Lung (tissue), 12 donors: Measurements from ENCODE around the gene TSPAN18. TPM values are rescaled to one million over a fixed set of nuclear protein-coding genes. Genes with fewer than 3 reads are reported as not detected.
A peak's percentile ranks its signal among the peaks of the same experiment; 100 is the strongest.

Experiments used
- ATAC-seq: fragments of 200-7000 bp; cut with Tn5 transposase; one replicate; pipeline ENCODE4 v1.9.1; 2020; ENCODE audit warnings: moderate number of reproducible peaks; ENCODE audit not compliant: insufficient read depth, low FRiP score
- DNase-seq, 3 donors: peaks; one replicate each; pipeline ENCODE4 v3.0.0-alpha.2; 2013 to 2017
- H3K27ac ChIP-seq, 2 donors: one replicate each; pipeline ENCODE4 v1.5.1; 2013; ENCODE audit warnings: mild to moderate bottlenecking in 2 of 2, moderate library complexity in 2 of 2, control low read depth in 1 of 2, inconsistent platforms in 1 of 2, low read depth in 1 of 2, low read length in 1 of 2
- H3K27me3 ChIP-seq, 3 donors: one replicate each; pipeline ENCODE4 v1.5.1; 2013; ENCODE audit warnings: low read length in 2 of 3; ENCODE audit not compliant: control insufficient read depth in 3 of 3, insufficient read depth in 3 of 3
- H3K36me3 ChIP-seq, 4 donors: one replicate each; pipeline ENCODE4 v1.5.1; 2013; ENCODE audit warnings: low read length in 4 of 4, mild to moderate bottlenecking in 1 of 4, moderate library complexity in 1 of 4; ENCODE audit not compliant: control insufficient read depth in 4 of 4, insufficient read depth in 4 of 4
- H3K4me1 ChIP-seq, 5 donors: one replicate each; pipeline ENCODE4 v1.5.1; 2013; ENCODE audit warnings: low read length in 5 of 5, mild to moderate bottlenecking in 2 of 5, moderate library complexity in 1 of 5; ENCODE audit not compliant: control insufficient read depth in 5 of 5, insufficient read depth in 5 of 5
- H3K4me3 ChIP-seq: one replicate; pipeline ENCODE4 v1.5.1; 2013; ENCODE audit warnings: mild to moderate bottlenecking, control low read depth, moderate library complexity
- H3K9ac ChIP-seq, 2 donors: one replicate each; pipeline ENCODE4 v1.5.1; 2013; ENCODE audit warnings: low read length in 2 of 2, control low read depth in 1 of 2; ENCODE audit not compliant: insufficient read depth in 1 of 2
- H3K9me3 ChIP-seq, 4 donors: one replicate each; pipeline ENCODE4 v1.5.1; 2013; ENCODE audit warnings: low read length in 3 of 4, mild to moderate bottlenecking in 1 of 4, moderate library complexity in 1 of 4; ENCODE audit not compliant: control insufficient read depth in 4 of 4, insufficient read depth in 3 of 4
- CTCF ChIP-seq: IDR thresholded peaks from 2 replicates; pipeline ENCODE4 v1.5.1; 2012; ENCODE audit warnings: mild to moderate bottlenecking; ENCODE audit errors: control extremely low read depth, extremely low read depth
- WGBS, 2 donors: extraction: QIAGEN DNeasy Blood & Tissue Kit; methylation state at CpG; one replicate each; pipeline ENCODE4 v1.1.7; 2013; 5-methylcytosine and 5-hydroxymethylcytosine counted together
- polyA plus RNA-seq, 2 donors: library from polyadenylated mRNA; stranded (reverse); fragments of 200-250 nt; gene quantifications; one replicate each; pipeline ENCODE4 v1.2.1, GENCODE V29; 2013
- total RNA-seq, 2 donors: library from RNA; depleted of rRNA in 1 of 2; stranded (reverse); fragments of >200 nt in 1 of 2; gene quantifications; one replicate each; pipeline ENCODE4 v1.2.1, GENCODE V29; 2014 to 2021
- donor health status: control.
- donor health status: control.
- donor health status: Bipolar disorder and iron deficiency.
- donor health status: healthy.
- donor health status: DM: yes; HTN: yes; CAD: no.

TSPAN18 gene
- total and polyA plus RNA-seq, 4 donors: 8.3 to 40.7 (median 21.4) TPM

GRCh38 chr11:44741976-44742375 is 15.2 kb downstream of the TSPAN18 start:
- WGBS, 2 donors: 77 to 85% methylated on average over 4 of the region's 4 CpGs
- DNase-seq: no peak
- no peak overlapping the region for H3K9ac ChIP-seq
- H3K4me3 ChIP-seq: no peak overlapping the region
- TF ChIP-seq CTCF: no peak
- no peaks in the 10 kb centered on the region for H3K27me3 ChIP-seq
- no peaks in the 10 kb centered on the region for H3K36me3 ChIP-seq
- H3K9me3 ChIP-seq: peaks cover 0 to 2% (median 0%) of the 10 kb centered on the region in 4 donors
- H3K27ac ChIP-seq: no peak overlapping the region
- peaks cover 0 to 16% (median 8%) of the 10 kb centered on the region in 5 donors for H3K4me1 ChIP-seq
- ATAC-seq: no peak

- peaks cover 0 to 19% (median 8%) of the 10 kb centered on the region in 5 donors for H3K4me1 ChIP-seq
- H3K9me3 ChIP-seq: peaks cover 0 to 2% (median 0%) of the 10 kb centered on the region in 4 donors
- no peak for DNase-seq
- H3K27me3 ChIP-seq: no peaks in the 10 kb centered on the region
- H3K27ac ChIP-seq: no peak overlapping the region
- TF ChIP-seq CTCF: no peak
- H3K4me3 ChIP-seq: no peak overlapping the region
- no peak overlapping the region for H3K9ac ChIP-seq
- WGBS, 2 donors: 79 to 81% methylated on average over 11 of the region's 11 CpGs
- H3K36me3 ChIP-seq: no peaks in the 10 kb centered on the region
- no peak for ATAC-seq
Observed at GRCh38 chr11:44742508-44743246, 15.9 kb downstream of the TSPAN18 start.

- Histone ChIP-seq H3K9me3 (peaks cover 0 to 2% (median 0%) of the 10 kb centered on the region in 4 donors), H3K9ac (no peak overlapping the region), H3K27ac (no peak overlapping the region), H3K27me3 (no peaks in the 10 kb centered on the region), H3K4me3 (no peak overlapping the region), H3K4me1 (peaks cover 0 to 19% (median 8%) of the 10 kb centered on the region in 5 donors), H3K36me3 (no peaks in the 10 kb centered on the region)
- no peak for TF ChIP-seq CTCF
- WGBS, 2 donors: 89% methylated on average over 12 of the region's 12 CpGs
- DNase-seq (peak in 1 of 3 donors; percentile 8), ATAC-seq (no peak)
Observed at GRCh38 chr11:44743326-44743725, 16.6 kb downstream of the TSPAN18 start.
